HepG2 (cell line): ENCODE results near the gene CSTF3. TPM values are rescaled to one million over a fixed set of nuclear protein-coding genes. Genes with fewer than 3 reads are reported as not detected.

Source experiments
- BORCS8-MEF2B ChIP-seq: sonication (generic); formaldehyde crosslinking; IDR thresholded peaks from 2 replicates; pipeline ENCODE4 v1.8.0; 2022; ENCODE audit warnings: mild to moderate bottlenecking, missing genetic modification reagents
- GATAD1 ChIP-seq: IDR thresholded peaks from 2 replicates; pipeline ENCODE4 v1.6.1; 2016; ENCODE audit warnings: missing genetic modification reagents, missing compliant biosample characterization
- GATAD2A ChIP-seq: IDR thresholded peaks from 2 replicates; pipeline ENCODE4 v1.6.1; 2016
- HES4 ChIP-seq: sonication (generic); formaldehyde crosslinking; IDR thresholded peaks from 2 replicates; pipeline ENCODE4 v1.9.0; 2021; ENCODE audit warnings: mild to moderate bottlenecking, missing genetic modification reagents, borderline replicate concordance
- KDM3A ChIP-seq: IDR thresholded peaks from 2 replicates; pipeline ENCODE4 v1.6.1; 2018; ENCODE audit warnings: low read depth, missing compliant biosample characterization
- NR3C1 ChIP-seq: sonication (generic); formaldehyde crosslinking; IDR thresholded peaks from 2 replicates; pipeline ENCODE4 v1.4.0; 2020; ENCODE audit warnings: missing genetic modification reagents
- SALL1 ChIP-seq: sonication (generic); formaldehyde crosslinking; IDR thresholded peaks from 2 replicates; pipeline ENCODE4 v1.8.0; 2022; ENCODE audit warnings: mild to moderate bottlenecking, missing genetic modification reagents
- SMAD3 ChIP-seq: sonication (generic); formaldehyde crosslinking; IDR thresholded peaks from 2 replicates; pipeline ENCODE4 v1.4.0; 2020; ENCODE audit warnings: missing genetic modification reagents
- SMC3 ChIP-seq: IDR thresholded peaks from 2 replicates; pipeline ENCODE4 v1.6.1; 2011; ENCODE audit warnings: low read length, improper control_type of control experiment
- SP4 ChIP-seq: sonication (generic); formaldehyde crosslinking; IDR thresholded peaks from 2 replicates; pipeline ENCODE4 v1.8.1; 2023; ENCODE audit warnings: mild to moderate bottlenecking, missing genetic modification reagents
- STAG1 ChIP-seq: sonication (generic); formaldehyde crosslinking; IDR thresholded peaks from 2 replicates; pipeline ENCODE4 v1.4.0; 2020; ENCODE audit warnings: missing genetic modification reagents
- THAP11 ChIP-seq: IDR thresholded peaks from 2 replicates; pipeline ENCODE4 v1.6.1; 2016; ENCODE audit warnings: missing biosample characterization, missing genetic modification reagents
- U2AF2 ChIP-seq: fragments of 200-400 bp; formaldehyde crosslinking; IDR thresholded peaks from 2 replicates; pipeline ENCODE4 v1.6.1; 2017; ENCODE audit warnings: low read depth, mild to moderate bottlenecking, low read length
- ZBTB3 ChIP-seq: sonication (generic); formaldehyde crosslinking; IDR thresholded peaks from 2 replicates; pipeline ENCODE4 v1.4.0; 2020; ENCODE audit warnings: low read depth, mild to moderate bottlenecking, moderate library complexity, missing genetic modification reagents, borderline replicate concordance
- ZNF160 ChIP-seq: sonication (generic); formaldehyde crosslinking; IDR thresholded peaks from 2 replicates; pipeline ENCODE4 v1.8.0; 2022; ENCODE audit warnings: mild to moderate bottlenecking, inconsistent platforms, missing genetic modification reagents
- ZNF24 ChIP-seq: fragments of 450-650 bp; IDR thresholded peaks from 2 replicates; pipeline ENCODE4 v1.6.1; 2017; ENCODE audit warnings: antibody characterized with exemption, mild to moderate bottlenecking
- ZNF274 ChIP-seq: sonication (generic); formaldehyde crosslinking; IDR thresholded peaks from 2 replicates; pipeline ENCODE4 v1.5.1; 2020; ENCODE audit warnings: mild to moderate bottlenecking, missing genetic modification reagents
- ZNF44 ChIP-seq: sonication (generic); formaldehyde crosslinking; IDR thresholded peaks from 2 replicates; pipeline ENCODE4 v1.5.1; 2020; ENCODE audit warnings: mild to moderate bottlenecking, missing genetic modification reagents
- ZNF501 ChIP-seq: sonication (generic); formaldehyde crosslinking; IDR thresholded peaks from 2 replicates; pipeline ENCODE4 v1.5.1; 2020; ENCODE audit warnings: mild to moderate bottlenecking, moderate library complexity, missing genetic modification reagents
- ZNF816 ChIP-seq: sonication (generic); formaldehyde crosslinking; IDR thresholded peaks from 2 replicates; pipeline ENCODE4 v1.8.0; 2022; ENCODE audit warnings: missing genetic modification reagents, mild to moderate bottlenecking, borderline replicate concordance
- polyA plus RNA-seq, 8 experiments: library from polyadenylated mRNA; depleted of rRNA in 3 of 8; stranded (reverse) in 7 of 8; unstranded in 1 of 8; fragments of >200 nt; fragmentation: Illumina TruSeq in 4 of 8; extraction: Trizol in 4 of 8; gene quantifications; 2 replicates each; pipeline versions ENCODE4 v1.2.1 to v1.2.3, GENCODE V29; 2011 to 2016; ENCODE audit warnings: low read depth in 4 of 8, missing spikeins in 1 of 8, mixed read lengths in 1 of 8; ENCODE audit not compliant: insufficient read depth in 1 of 8
- total RNA-seq, 5 experiments: library from RNA; depleted of rRNA; stranded (reverse); fragments of >200 nt; fragmentation: Illumina TruSeq; extraction: Trizol; gene quantifications; 2 replicates each; pipeline ENCODE4 v1.2.3, GENCODE V29; 2016; ENCODE audit warnings: low read depth in 1 of 5
- TF ChIP-seq, protein P1 (sequence below): sonication (generic); formaldehyde crosslinking; IDR thresholded peaks from 2 replicates; pipeline ENCODE4 v1.4.0; 2020; ENCODE audit warnings: missing genetic modification reagents
- TF ChIP-seq, protein P2 (sequence below): sonication (generic); formaldehyde crosslinking; IDR thresholded peaks from 2 replicates; pipeline ENCODE4 v1.8.1; 2022; ENCODE audit warnings: mild to moderate bottlenecking, missing genetic modification reagents
- TF ChIP-seq, protein P3 (sequence below): conservative IDR thresholded peaks from 2 replicates; pipeline ENCODE4 v1.6.1; 2018; ENCODE audit warnings: missing genetic modification reagents
- TF ChIP-seq, protein P4 (sequence below): sonication (generic); formaldehyde crosslinking; IDR thresholded peaks from 2 replicates; pipeline ENCODE4 v1.5.0; 2020; ENCODE audit warnings: missing genetic modification reagents

CSTF3 gene
- total and polyA plus RNA-seq, 2 of the 13 experiments (the other 11 are each of a cell fraction or from before 2014, with no cell fraction given): 21.5 to 43.6 TPM

DNA sequence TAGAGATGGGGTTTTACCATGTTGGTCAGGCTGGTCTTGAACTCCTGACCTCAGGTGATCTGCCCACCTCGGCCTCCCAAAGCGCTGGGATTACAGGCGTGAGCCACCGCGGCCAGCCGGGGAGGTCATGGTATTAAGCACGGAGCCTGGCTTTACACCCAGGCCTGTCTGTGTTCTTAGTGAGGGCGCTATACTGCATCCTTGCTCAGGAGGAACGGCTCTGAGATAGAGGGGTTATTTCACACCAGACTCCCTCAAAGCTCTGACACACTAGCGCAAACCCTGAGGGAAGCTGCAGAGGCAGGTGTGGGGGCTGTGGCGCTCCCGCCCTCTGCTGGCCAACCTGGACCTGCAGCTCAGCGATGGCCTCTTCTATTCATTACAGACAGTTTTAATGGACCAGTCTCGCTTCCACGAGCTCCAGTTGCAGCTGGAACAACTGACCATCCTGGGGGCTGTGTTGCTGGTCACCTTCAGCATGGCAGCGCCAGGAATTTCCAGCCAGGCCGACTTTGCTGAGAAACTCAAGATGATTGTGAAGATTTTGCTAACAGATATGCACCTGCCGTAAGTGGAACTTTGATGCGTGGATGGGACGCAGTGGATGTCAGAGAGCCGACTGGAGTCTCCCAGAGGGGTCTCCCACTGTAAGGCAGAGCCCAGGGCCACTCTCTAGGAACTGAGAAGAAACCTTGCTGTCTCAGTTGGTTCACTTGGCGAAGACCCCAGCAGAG, 95.7 kb downstream of the CSTF3 start (continued):
- TF ChIP-seq, protein P1, sequence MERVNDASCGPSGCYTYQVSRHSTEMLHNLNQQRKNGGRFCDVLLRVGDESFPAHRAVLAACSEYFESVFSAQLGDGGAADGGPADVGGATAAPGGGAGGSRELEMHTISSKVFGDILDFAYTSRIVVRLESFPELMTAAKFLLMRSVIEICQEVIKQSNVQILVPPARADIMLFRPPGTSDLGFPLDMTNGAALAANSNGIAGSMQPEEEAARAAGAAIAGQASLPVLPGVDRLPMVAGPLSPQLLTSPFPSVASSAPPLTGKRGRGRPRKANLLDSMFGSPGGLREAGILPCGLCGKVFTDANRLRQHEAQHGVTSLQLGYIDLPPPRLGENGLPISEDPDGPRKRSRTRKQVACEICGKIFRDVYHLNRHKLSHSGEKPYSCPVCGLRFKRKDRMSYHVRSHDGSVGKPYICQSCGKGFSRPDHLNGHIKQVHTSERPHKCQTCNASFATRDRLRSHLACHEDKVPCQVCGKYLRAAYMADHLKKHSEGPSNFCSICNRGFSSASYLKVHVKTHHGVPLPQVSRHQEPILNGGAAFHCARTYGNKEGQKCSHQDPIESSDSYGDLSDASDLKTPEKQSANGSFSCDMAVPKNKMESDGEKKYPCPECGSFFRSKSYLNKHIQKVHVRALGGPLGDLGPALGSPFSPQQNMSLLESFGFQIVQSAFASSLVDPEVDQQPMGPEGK (CRISPR knock-in tag): peak; percentile 49; the same call in 1 of the 2 replicates
- TF ChIP-seq KDM3A: 0 out of 2 replicates have a peak, but pooled peaks have one; percentile 33
- TF ChIP-seq NR3C1 (CRISPR knock-in tag): no peak
- TF ChIP-seq HES4: no peak
- TF ChIP-seq ZNF44 (CRISPR knock-in tag): no peak
- TF ChIP-seq SMC3: peak; percentile 55
- TF ChIP-seq ZNF24: no peak
- no peak for TF ChIP-seq GATAD1 (CRISPR knock-in tag)
- TF ChIP-seq ZBTB3: no peak
- TF ChIP-seq SALL1 (CRISPR knock-in tag): no peak
- peak; percentile 49; the same call in 1 of the 2 replicates for TF ChIP-seq SMAD3
- peak; percentile 98 for TF ChIP-seq STAG1 (CRISPR knock-in tag)
- TF ChIP-seq, protein P2, sequence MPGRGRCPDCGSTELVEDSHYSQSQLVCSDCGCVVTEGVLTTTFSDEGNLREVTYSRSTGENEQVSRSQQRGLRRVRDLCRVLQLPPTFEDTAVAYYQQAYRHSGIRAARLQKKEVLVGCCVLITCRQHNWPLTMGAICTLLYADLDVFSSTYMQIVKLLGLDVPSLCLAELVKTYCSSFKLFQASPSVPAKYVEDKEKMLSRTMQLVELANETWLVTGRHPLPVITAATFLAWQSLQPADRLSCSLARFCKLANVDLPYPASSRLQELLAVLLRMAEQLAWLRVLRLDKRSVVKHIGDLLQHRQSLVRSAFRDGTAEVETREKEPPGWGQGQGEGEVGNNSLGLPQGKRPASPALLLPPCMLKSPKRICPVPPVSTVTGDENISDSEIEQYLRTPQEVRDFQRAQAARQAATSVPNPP (CRISPR knock-in tag): no peak
- TF ChIP-seq ZNF274: no peak
- TF ChIP-seq THAP11 (CRISPR knock-in tag): 0 out of 2 replicates have a peak, but pooled peaks have one; percentile 31
- 0 out of 2 replicates have a peak, but pooled peaks have one; percentile 25 for TF ChIP-seq GATAD2A (CRISPR knock-in tag)
- TF ChIP-seq ZNF501 (CRISPR knock-in tag): 0 out of 2 replicates have a peak, but pooled peaks have one; percentile 34
- no peak for TF ChIP-seq ZNF816
- TF ChIP-seq SP4 (CRISPR knock-in tag): 0 out of 2 replicates have a peak, but pooled peaks have one; percentile 21
- TF ChIP-seq U2AF2: no peak
- TF ChIP-seq ZNF160: no peak
- TF ChIP-seq, protein P3, sequence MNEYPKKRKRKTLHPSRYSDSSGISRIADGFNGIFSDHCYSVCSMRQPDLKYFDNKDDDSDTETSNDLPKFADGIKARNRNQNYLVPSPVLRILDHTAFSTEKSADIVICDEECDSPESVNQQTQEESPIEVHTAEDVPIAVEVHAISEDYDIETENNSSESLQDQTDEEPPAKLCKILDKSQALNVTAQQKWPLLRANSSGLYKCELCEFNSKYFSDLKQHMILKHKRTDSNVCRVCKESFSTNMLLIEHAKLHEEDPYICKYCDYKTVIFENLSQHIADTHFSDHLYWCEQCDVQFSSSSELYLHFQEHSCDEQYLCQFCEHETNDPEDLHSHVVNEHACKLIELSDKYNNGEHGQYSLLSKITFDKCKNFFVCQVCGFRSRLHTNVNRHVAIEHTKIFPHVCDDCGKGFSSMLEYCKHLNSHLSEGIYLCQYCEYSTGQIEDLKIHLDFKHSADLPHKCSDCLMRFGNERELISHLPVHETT (CRISPR knock-in tag): no peak
- TF ChIP-seq, protein P4, sequence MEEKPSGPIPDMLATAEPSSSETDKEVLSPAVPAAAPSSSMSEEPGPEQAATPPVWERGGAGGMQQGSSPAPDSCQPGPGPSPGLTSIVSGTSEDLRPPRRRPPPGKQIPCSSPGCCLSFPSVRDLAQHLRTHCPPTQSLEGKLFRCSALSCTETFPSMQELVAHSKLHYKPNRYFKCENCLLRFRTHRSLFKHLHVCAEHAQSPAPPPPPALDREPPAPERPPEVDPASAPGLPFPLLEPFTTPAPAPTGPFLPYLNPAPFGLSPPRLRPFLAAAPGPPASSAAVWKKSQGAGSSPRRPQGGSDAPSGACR: no peak
- no peak for TF ChIP-seq BORCS8-MEF2B
